GM23338 (cell line): Measurements from ENCODE around the gene CCDC69. TPM values are rescaled to one million over a fixed set of nuclear protein-coding genes. Genes with fewer than 3 reads are reported as not detected.

Source experiments
- ATAC-seq: fragments of 200-7000 bp; cut with Tn5 transposase; 3 replicates; pipeline ENCODE4 v1.9.1; 2020
- DNase-seq: peaks from one replicate; pipeline ENCODE4 v3.0.0-alpha.2; 2015; ENCODE audit warnings: low spot score
- H2AFZ ChIP-seq: fragments of 200-600 bp; sonication (generic); 2 replicates; pipeline ENCODE4 v1.8.0; 2016; ENCODE audit warnings: antibody characterized with exemption, mild to moderate bottlenecking, moderate library complexity
- H3F3A ChIP-seq: fragments of 200-600 bp; sonication (generic); replicated peaks from 2 replicates; pipeline ENCODE4 v1.8.0; 2017; ENCODE audit warnings: antibody characterized with exemption, mixed run types, low read depth
- H3K27ac ChIP-seq: fragments of 200-600 bp; sonication (generic); 2 replicates; pipeline ENCODE4 v1.6.1; 2016; ENCODE audit warnings: low read depth
- H3K27me3 ChIP-seq: fragments of 200-600 bp; sonication (generic); 2 replicates; pipeline ENCODE4 v1.8.0; 2016; ENCODE audit warnings: mild to moderate bottlenecking, mixed run types, moderate library complexity; ENCODE audit not compliant: insufficient read depth
- H3K36me3 ChIP-seq: fragments of 200-600 bp; sonication (generic); 2 replicates; pipeline ENCODE4 v1.8.0; 2016; ENCODE audit warnings: mild to moderate bottlenecking; ENCODE audit not compliant: insufficient read depth
- H3K4me1 ChIP-seq: fragments of 200-600 bp; sonication (generic); 2 replicates; pipeline ENCODE4 v1.8.0; 2016; ENCODE audit warnings: mild to moderate bottlenecking, moderate library complexity; ENCODE audit not compliant: insufficient read depth
- H3K4me2 ChIP-seq: fragments of 200-600 bp; sonication (generic); 2 replicates; pipeline ENCODE4 v1.7.1; 2017; ENCODE audit warnings: mixed run types
- H3K4me3 ChIP-seq: fragments of 200-600 bp; sonication (generic); 2 replicates; pipeline ENCODE4 v1.6.1; 2016; ENCODE audit warnings: mixed run types
- H3K79me2 ChIP-seq: fragments of 200-600 bp; sonication (generic); replicated peaks from 2 replicates; pipeline ENCODE4 v1.8.0; 2017; ENCODE audit warnings: mild to moderate bottlenecking; ENCODE audit not compliant: insufficient read depth
- H3K9me2 ChIP-seq: fragments of 200-600 bp; sonication (generic); 2 replicates; pipeline ENCODE4 v1.8.0; 2017; ENCODE audit not compliant: insufficient read depth
- H4K20me1 ChIP-seq: fragments of 200-600 bp; sonication (generic); replicated peaks from 2 replicates; pipeline ENCODE4 v1.8.0; 2017; ENCODE audit warnings: mild to moderate bottlenecking; ENCODE audit not compliant: insufficient read depth
- H3K27ac Mint-ChIP-seq: 2 replicates; pipeline ENCODE4 v1.8.0; 2020; ENCODE audit warnings: inconsistent platforms, mild to moderate bottlenecking, moderate library complexity, mixed read lengths
- H3K27me3 Mint-ChIP-seq: 3 replicates; pipeline ENCODE4 v1.8.0; 2022; ENCODE audit warnings: low read depth, mild to moderate bottlenecking, moderate library complexity, mixed read lengths, inconsistent platforms; ENCODE audit not compliant: insufficient read depth, poor library complexity
- H3K36me3 Mint-ChIP-seq: 3 replicates; pipeline ENCODE4 v1.8.0; 2021; ENCODE audit warnings: low read depth, mild to moderate bottlenecking, inconsistent platforms, moderate library complexity, mixed read lengths
- H3K4me1 Mint-ChIP-seq: 3 replicates; pipeline ENCODE4 v1.8.0; 2020; ENCODE audit warnings: mild to moderate bottlenecking, inconsistent platforms, mixed read lengths
- H3K4me3 Mint-ChIP-seq: 3 replicates; pipeline ENCODE4 v1.8.0; 2021; ENCODE audit warnings: moderate library complexity, mild to moderate bottlenecking, inconsistent platforms, mixed read lengths
- H3K9me3 Mint-ChIP-seq: 3 replicates; pipeline ENCODE4 v1.8.0; 2020; ENCODE audit warnings: moderate library complexity, mild to moderate bottlenecking, inconsistent platforms, mixed read lengths
- CTCF ChIP-seq, 2 experiments: fragments of 200-600 bp in 1 of 2; sonication (generic) in 1 of 2; conservative IDR thresholded peaks; 2 replicates each; pipeline versions ENCODE4 v1.5.1 to v1.6.1; 2016 to 2017; ENCODE audit warnings: antibody characterized with exemption in 2 of 2, low read depth in 2 of 2, mild to moderate bottlenecking in 2 of 2, moderate library complexity in 1 of 2
- NANOG ChIP-seq: IDR thresholded peaks from 2 replicates; pipeline ENCODE4 v1.6.1; 2016; ENCODE audit warnings: antibody characterized with exemption, borderline replicate concordance
- STAT1 ChIP-seq: IDR thresholded peaks from one replicate; pipeline ENCODE4 v1.6.1; 2016; ENCODE audit warnings: antibody characterized with exemption; ENCODE audit not compliant: unreplicated experiment
- ZNF331 ChIP-seq: fragments of 250-450 bp; sonication (Bioruptor Pico); IDR thresholded peaks from 2 replicates; pipeline ENCODE4 v1.5.0; 2020; ENCODE audit warnings: low read depth, mild to moderate bottlenecking, moderate library complexity
- ZNF462 ChIP-seq: fragments of 250-450 bp; sonication (Bioruptor Pico); IDR thresholded peaks from 2 replicates; pipeline ENCODE4 v1.5.0; 2020; ENCODE audit warnings: mild to moderate bottlenecking, moderate library complexity
- polyA plus RNA-seq: library from polyadenylated mRNA; unstranded; fragments of >200 nt; fragmentation: Nextera tagmentation; extraction: Ambion mirVana; gene quantifications from 2 replicates; pipeline ENCODE4 v1.2.1, GENCODE V29; 2016
- total RNA-seq: library from RNA; depleted of rRNA; stranded (reverse); fragments of >200 nt; shearing (Covaris generic); gene quantifications from 2 replicates; pipeline ENCODE4 v1.2.3, GENCODE V29; 2014

The CCDC69 gene
- total and polyA plus RNA-seq, 2 experiments from 2014 or later: 2.7 to 5.3 TPM

GRCh38 chr5:151216781-151217180, 7.1 kb downstream of the CCDC69 start (continued):
- TF ChIP-seq CTCF (conservative IDR thresholded peaks at IDR 0.05; ENCODE audit: low read depth in 2 of 2): no peak
- TF ChIP-seq ZNF331 (CRISPR knock-in tag): no peak
- no peak for TF ChIP-seq STAT1
- TF ChIP-seq NANOG: no peak
- TF ChIP-seq ZNF462 (CRISPR knock-in tag): no peak

GRCh38 chr5:151215546-151215880, 8.4 kb downstream of the CCDC69 start:
- Mint-ChIP-seq H3K4me3 (no peak overlapping the region), H3K27ac (no peak overlapping the region), H3K27me3 (peaks cover 3% of the 10 kb centered on the region), H3K36me3 (no peaks in the 10 kb centered on the region), H3K4me1 (peaks cover 8% of the 10 kb centered on the region; the same call in 2 of the 3 replicates), H3K9me3 (no peaks in the 10 kb centered on the region)
- Histone ChIP-seq H4K20me1 (no peaks in the 10 kb centered on the region), H3K9me2 (no peaks in the 10 kb centered on the region), H3F3A (no peaks in the 10 kb centered on the region), H3K79me2 (no peaks in the 10 kb centered on the region), H3K4me1 (peaks cover 4% of the 10 kb centered on the region; the same call in 1 of the 2 replicates), H3K4me3 (no peak overlapping the region), H3K27ac (no peak overlapping the region), H3K27me3 (no peaks in the 10 kb centered on the region), H3K36me3 (no peaks in the 10 kb centered on the region), H3K4me2 (no peak overlapping the region), H2AFZ (no peak overlapping the region)
- ATAC-seq: no peak
- no peak for DNase-seq
- no peak for TF ChIP-seq NANOG
- no peak for TF ChIP-seq CTCF (conservative IDR thresholded peaks at IDR 0.05; ENCODE audit: low read depth in 2 of 2)
- no peak for TF ChIP-seq ZNF462 (CRISPR knock-in tag)
- TF ChIP-seq STAT1: no peak
